ENCODE results near the gene CEBPG. TPM values are rescaled to one million over a fixed set of nuclear protein-coding genes. Genes with fewer than 3 reads are reported as not detected.

Gene CEBPG
- polyA plus RNA-seq, 1 donor from 2014 or later = 67.5 TPM

- H3K4me2 ChIP-seq (ENCODE audit: low read length) = no peak overlapping the region
- H3K9ac ChIP-seq (ENCODE audit: low read length) = no peak overlapping the region
- no peak overlapping the region for H2AFZ ChIP-seq (ENCODE audit: low read depth, low read length)
- H3K79me2 ChIP-seq (replicated peaks; ENCODE audit: insufficient read depth, low read length) = no peaks in the 10 kb centered on the region
- no peaks in the 10 kb centered on the region for H3K36me3 ChIP-seq (ENCODE audit: insufficient read depth, low read length)
- H3K27me3 ChIP-seq (ENCODE audit: insufficient read depth, low read depth, low read length) = no peaks in the 10 kb centered on the region
- H3K4me3 ChIP-seq (ENCODE audit: low read length) = no peak overlapping the region
- H3F3A ChIP-seq (ENCODE audit: insufficient read depth, low read length, poor library complexity, severe bottlenecking) = no peaks in the 10 kb centered on the region
- H3K9me2 ChIP-seq (ENCODE audit: insufficient read depth, low read length) = no peaks in the 10 kb centered on the region
- no peak overlapping the region for H3K27ac ChIP-seq (ENCODE audit: low read length)
- no peaks in the 10 kb centered on the region for H3K9me3 ChIP-seq (ENCODE audit: low read length)
- no peaks in the 10 kb centered on the region for H4K20me1 ChIP-seq (ENCODE audit: insufficient read depth)
- TF ChIP-seq RAD21 (conservative IDR thresholded peaks at IDR 0.05) (no peak), EP300 (conservative IDR thresholded peaks at IDR 0.05; ENCODE audit: poor library complexity, severe bottlenecking) (no peak), SMC3 (conservative IDR thresholded peaks at IDR 0.05; ENCODE audit: poor library complexity) (no peak), TAF1 (IDR thresholded peaks at IDR 0.05; ENCODE audit: low read depth) (no peak), MXI1 (conservative IDR thresholded peaks at IDR 0.05; ENCODE audit: poor library complexity, severe bottlenecking) (no peak), CTCF (IDR thresholded peaks at IDR 0.05; ENCODE audit: poor library complexity, severe bottlenecking) (no peak), REST (IDR thresholded peaks at IDR 0.05; ENCODE audit: borderline replicate concordance) (no peak), EZH2 (IDR thresholded peaks at IDR 0.05; ENCODE audit: borderline replicate concordance, insufficient read depth, low read length, poor library complexity, severe bottlenecking) (no peak), POLR2AphosphoS5 (IDR thresholded peaks at IDR 0.05) (no peak)
Observed at GRCh38 chr19:33421368-33421767, 47.9 kb downstream of the CEBPG start.

- Histone ChIP-seq H3K27me3 (ENCODE audit: insufficient read depth, low read depth, low read length) (no peaks in the 10 kb centered on the region), H3K9ac (ENCODE audit: low read length) (no peak overlapping the region), H4K20me1 (ENCODE audit: insufficient read depth) (no peaks in the 10 kb centered on the region), H3K4me3 (ENCODE audit: low read length) (no peak overlapping the region), H3K79me2 (replicated peaks; ENCODE audit: insufficient read depth, low read length) (no peaks in the 10 kb centered on the region), H3F3A (ENCODE audit: insufficient read depth, low read length, poor library complexity, severe bottlenecking) (no peaks in the 10 kb centered on the region), H3K36me3 (ENCODE audit: insufficient read depth, low read length) (no peaks in the 10 kb centered on the region), H2AFZ (ENCODE audit: low read depth, low read length) (no peak overlapping the region), H3K4me2 (ENCODE audit: low read length) (no peak overlapping the region), H3K9me3 (ENCODE audit: low read length) (no peaks in the 10 kb centered on the region), H3K27ac (ENCODE audit: low read length) (no peak overlapping the region), H3K9me2 (ENCODE audit: insufficient read depth, low read length) (no peaks in the 10 kb centered on the region)
- TF ChIP-seq CTCF (IDR thresholded peaks at IDR 0.05; ENCODE audit: poor library complexity, severe bottlenecking) (no peak), RAD21 (conservative IDR thresholded peaks at IDR 0.05) (no peak), TAF1 (IDR thresholded peaks at IDR 0.05; ENCODE audit: low read depth) (no peak), EP300 (conservative IDR thresholded peaks at IDR 0.05; ENCODE audit: poor library complexity, severe bottlenecking) (no peak), SMC3 (conservative IDR thresholded peaks at IDR 0.05; ENCODE audit: poor library complexity) (no peak), REST (IDR thresholded peaks at IDR 0.05; ENCODE audit: borderline replicate concordance) (no peak), EZH2 (IDR thresholded peaks at IDR 0.05; ENCODE audit: borderline replicate concordance, insufficient read depth, low read length, poor library complexity, severe bottlenecking) (no peak), POLR2AphosphoS5 (IDR thresholded peaks at IDR 0.05) (no peak), MXI1 (conservative IDR thresholded peaks at IDR 0.05; ENCODE audit: poor library complexity, severe bottlenecking) (no peak)
Observed at GRCh38 chr19:33422369-33423180, 49.1 kb downstream of the CEBPG start.
